ENCODE measurements around the gene TTLL9. TPM values are rescaled to one million over a fixed set of nuclear protein-coding genes. Genes with fewer than 3 reads are reported as not detected.

Gene TTLL9
- total and polyA plus RNA-seq, 2 of the 13 experiments (the other 11 are each of a cell fraction or from before 2014, with no cell fraction given) = not detected

DNA sequence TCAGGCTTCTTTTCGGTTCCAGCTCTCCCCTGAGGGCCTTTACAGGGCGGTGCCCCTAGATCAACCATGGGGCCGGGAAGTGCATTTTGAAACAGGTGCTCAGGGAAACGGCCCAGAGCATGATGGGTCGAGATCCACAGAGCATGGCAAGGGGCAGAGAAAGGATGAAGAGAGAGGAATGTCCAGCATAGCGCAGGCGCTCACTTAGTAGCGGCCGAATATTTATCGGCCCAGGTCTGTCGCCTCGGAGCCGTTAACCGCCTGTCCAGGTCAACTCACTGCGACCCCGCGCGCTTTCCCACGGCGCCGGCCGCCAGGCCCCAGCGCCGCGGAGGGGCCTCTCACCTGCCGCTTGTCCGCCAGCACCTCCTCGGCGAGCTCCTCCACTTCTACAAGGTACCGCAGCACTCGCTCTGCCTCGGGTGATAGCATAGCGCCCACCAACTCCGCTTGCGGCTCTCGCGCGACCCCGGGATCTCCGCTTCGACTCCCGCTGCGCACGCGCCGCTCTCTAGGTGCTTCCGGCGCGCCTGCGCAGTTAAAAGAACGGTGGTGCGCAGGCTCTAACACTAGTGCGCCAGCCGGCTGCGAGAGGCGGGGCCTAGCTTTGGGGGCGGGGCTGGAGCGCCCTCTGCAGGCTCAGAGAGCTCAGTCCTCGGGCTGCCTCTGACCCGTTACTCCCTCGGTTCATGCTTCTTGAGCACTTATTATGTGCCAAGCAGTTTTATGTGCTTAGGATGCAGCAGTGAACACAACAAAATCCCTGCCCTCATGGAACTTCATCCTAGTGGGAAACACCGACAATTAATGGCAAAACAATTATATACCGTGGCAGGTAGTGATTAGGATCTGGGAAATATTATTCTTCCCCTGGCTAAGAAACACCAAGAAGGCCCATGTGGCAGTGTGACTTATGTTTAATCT, 81.4 kb downstream of the TTLL9 start, which contains the start of gene PDRG1 (continued):
- 0 out of 2 replicates have a peak, but pooled peaks have one; percentile 70 for TF ChIP-seq ZFAT (CRISPR knock-in tag; conservative IDR thresholded peaks at IDR 0.05)
- TF ChIP-seq, protein P1, sequence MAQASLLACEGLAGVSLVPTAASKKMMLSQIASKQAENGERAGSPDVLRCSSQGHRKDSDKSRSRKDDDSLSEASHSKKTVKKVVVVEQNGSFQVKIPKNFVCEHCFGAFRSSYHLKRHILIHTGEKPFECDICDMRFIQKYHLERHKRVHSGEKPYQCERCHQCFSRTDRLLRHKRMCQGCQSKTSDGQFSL (CRISPR knock-in tag; IDR thresholded peaks at IDR 0.05) = peak; percentile 86; the same call in 1 of the 2 replicates
- TF ChIP-seq SYNCRIP (IDR thresholded peaks at IDR 0.05; ENCODE audit: insufficient read depth, low read depth, low read length) = no peak
- TF ChIP-seq ERF (CRISPR knock-in tag; IDR thresholded peaks at IDR 0.05) = peak; percentile 96
- TF ChIP-seq ZNF124 (CRISPR knock-in tag; IDR thresholded peaks at IDR 0.05) = peak; percentile 95
- TF ChIP-seq AHR (CRISPR knock-in tag; IDR thresholded peaks at IDR 0.05) = peak; percentile 92
- TF ChIP-seq NR3C1 (CRISPR knock-in tag; IDR thresholded peaks at IDR 0.05) = no peak
- TF ChIP-seq, protein P2, sequence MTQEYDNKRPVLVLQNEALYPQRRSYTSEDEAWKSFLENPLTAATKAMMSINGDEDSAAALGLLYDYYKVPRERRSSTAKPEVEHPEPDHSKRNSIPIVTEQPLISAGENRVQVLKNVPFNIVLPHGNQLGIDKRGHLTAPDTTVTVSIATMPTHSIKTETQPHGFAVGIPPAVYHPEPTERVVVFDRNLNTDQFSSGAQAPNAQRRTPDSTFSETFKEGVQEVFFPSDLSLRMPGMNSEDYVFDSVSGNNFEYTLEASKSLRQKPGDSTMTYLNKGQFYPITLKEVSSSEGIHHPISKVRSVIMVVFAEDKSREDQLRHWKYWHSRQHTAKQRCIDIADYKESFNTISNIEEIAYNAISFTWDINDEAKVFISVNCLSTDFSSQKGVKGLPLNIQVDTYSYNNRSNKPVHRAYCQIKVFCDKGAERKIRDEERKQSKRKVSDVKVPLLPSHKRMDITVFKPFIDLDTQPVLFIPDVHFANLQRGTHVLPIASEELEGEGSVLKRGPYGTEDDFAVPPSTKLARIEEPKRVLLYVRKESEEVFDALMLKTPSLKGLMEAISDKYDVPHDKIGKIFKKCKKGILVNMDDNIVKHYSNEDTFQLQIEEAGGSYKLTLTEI (CRISPR knock-in tag; conservative IDR thresholded peaks at IDR 0.05) = no peak
- peak; percentile 95; the same call in 1 of the 2 replicates for TF ChIP-seq FIP1L1 (IDR thresholded peaks at IDR 0.05; ENCODE audit: borderline replicate concordance, insufficient read depth, low read depth, low read length)
- TF ChIP-seq, protein P3, sequence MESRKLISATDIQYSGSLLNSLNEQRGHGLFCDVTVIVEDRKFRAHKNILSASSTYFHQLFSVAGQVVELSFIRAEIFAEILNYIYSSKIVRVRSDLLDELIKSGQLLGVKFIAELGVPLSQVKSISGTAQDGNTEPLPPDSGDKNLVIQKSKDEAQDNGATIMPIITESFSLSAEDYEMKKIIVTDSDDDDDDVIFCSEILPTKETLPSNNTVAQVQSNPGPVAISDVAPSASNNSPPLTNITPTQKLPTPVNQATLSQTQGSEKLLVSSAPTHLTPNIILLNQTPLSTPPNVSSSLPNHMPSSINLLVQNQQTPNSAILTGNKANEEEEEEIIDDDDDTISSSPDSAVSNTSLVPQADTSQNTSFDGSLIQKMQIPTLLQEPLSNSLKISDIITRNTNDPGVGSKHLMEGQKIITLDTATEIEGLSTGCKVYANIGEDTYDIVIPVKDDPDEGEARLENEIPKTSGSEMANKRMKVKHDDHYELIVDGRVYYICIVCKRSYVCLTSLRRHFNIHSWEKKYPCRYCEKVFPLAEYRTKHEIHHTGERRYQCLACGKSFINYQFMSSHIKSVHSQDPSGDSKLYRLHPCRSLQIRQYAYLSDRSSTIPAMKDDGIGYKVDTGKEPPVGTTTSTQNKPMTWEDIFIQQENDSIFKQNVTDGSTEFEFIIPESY (CRISPR knock-in tag; IDR thresholded peaks at IDR 0.05) = peak; percentile 67; the same call in 1 of the 2 replicates
- TF ChIP-seq MBNL3 (CRISPR knock-in tag; conservative IDR thresholded peaks at IDR 0.05) = no peak
- no peak for TF ChIP-seq ZNF383 (CRISPR knock-in tag; IDR thresholded peaks at IDR 0.05; ENCODE audit: borderline replicate concordance)
- peak; percentile 26; the same call in 1 of the 2 replicates for TF ChIP-seq NFYC (CRISPR knock-in tag; IDR thresholded peaks at IDR 0.05)
- TF ChIP-seq ZNF749 (CRISPR knock-in tag; IDR thresholded peaks at IDR 0.05; ENCODE audit: borderline replicate concordance) = 0 out of 2 replicates have a peak, but pooled peaks have one; percentile 22
- no peak for TF ChIP-seq RORA (CRISPR knock-in tag; IDR thresholded peaks at IDR 0.05)
- TF ChIP-seq, protein P4, sequence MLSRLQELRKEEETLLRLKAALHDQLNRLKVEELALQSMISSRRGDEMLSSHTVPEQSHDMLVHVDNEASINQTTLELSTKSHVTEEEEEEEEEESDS (CRISPR knock-in tag; IDR thresholded peaks at IDR 0.05; ENCODE audit: borderline replicate concordance) = no peak
- TF ChIP-seq ZNF3 (CRISPR knock-in tag; IDR thresholded peaks at IDR 0.05) = peak; percentile 91
- no peak for TF ChIP-seq JUN (CRISPR knock-in tag; IDR thresholded peaks at IDR 0.05)
- no peak for TF ChIP-seq ADNP (CRISPR knock-in tag; IDR thresholded peaks at IDR 0.05)
- no peak; the same call in 1 of the 2 replicates for TF ChIP-seq ZNF468 (CRISPR knock-in tag; IDR thresholded peaks at IDR 0.05)
- peak; percentile 99 for TF ChIP-seq SPEN (CRISPR knock-in tag; IDR thresholded peaks at IDR 0.05; ENCODE audit: low read depth)
- TF ChIP-seq NR2C2 (CRISPR knock-in tag; IDR thresholded peaks at IDR 0.05; ENCODE audit: borderline replicate concordance) = peak; percentile 54; the same call in 1 of the 2 replicates
- no peak for TF ChIP-seq ZNF34 (CRISPR knock-in tag; IDR thresholded peaks at IDR 0.05; ENCODE audit: borderline replicate concordance)
- TF ChIP-seq ZNF264 (CRISPR knock-in tag; IDR thresholded peaks at IDR 0.05) = peak; percentile 83
- no peak for TF ChIP-seq ZNF7 (CRISPR knock-in tag; IDR thresholded peaks at IDR 0.05)
- peak; percentile 100 for TF ChIP-seq CHD2 (IDR thresholded peaks at IDR 0.05; ENCODE audit: low read depth, low read length)

Measured in HepG2 (cell line).